GM21723 (cell line): ENCODE data around the gene CACTIN.
"Not testable (repeated sequence)": the region's sequence is repeated elsewhere in the genome, so short reads cannot be mapped to it uniquely, and the experiment has no call there.

ENCODE experiments used
- ATAC-seq: cut with Tn5 transposase; IDR thresholded peaks from one replicate; pipeline ENCODE4 v1.9.1; 2021; ENCODE audit warnings: mild to moderate bottlenecking, moderate library complexity; ENCODE audit not compliant: unreplicated experiment

The CACTIN gene

DNA sequence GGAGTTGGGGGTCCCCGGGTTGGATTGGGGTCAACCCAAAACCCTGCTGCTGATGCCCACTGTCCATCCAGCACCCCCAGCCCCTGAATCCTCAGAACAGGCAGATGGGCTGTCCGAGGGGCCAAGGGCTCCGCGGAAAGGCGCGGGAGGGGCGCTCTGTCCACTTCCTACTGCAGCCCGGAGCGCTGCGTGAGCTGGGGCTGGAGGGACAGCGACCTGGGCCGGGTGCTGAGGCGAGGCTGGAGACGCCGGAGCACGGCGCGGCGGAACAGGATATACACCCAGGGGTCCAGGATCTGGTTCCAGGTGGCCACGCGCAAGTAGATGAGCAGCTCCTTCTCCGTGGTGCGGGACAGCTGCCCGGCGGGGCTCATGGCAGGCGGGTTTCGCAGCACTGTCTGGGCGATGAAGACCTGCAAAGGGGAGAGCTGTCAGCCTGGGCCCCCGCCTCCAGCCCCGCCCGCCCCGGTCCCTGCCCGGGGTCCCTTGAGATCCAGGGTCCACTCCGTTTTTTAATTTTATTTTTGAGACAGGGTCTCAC is 31.0 kb downstream of the CACTIN start:
- ATAC-seq: no peak

GRCh38 chr19:3593156-3593555 is 33.4 kb downstream of the CACTIN start:
- ATAC-seq: no peak

GRCh38 chr19:3591876-3592613 is 34.5 kb downstream of the CACTIN start:
- no peak for ATAC-seq

GRCh38 chr19:3590991-3591659 is 35.5 kb downstream of the CACTIN start:
- ATAC-seq: no peak

GRCh38 chr19:3589949-3590348 is 36.6 kb downstream of the CACTIN start:
- no peak for ATAC-seq

GRCh38 chr19:3589439-3589838 is 37.2 kb downstream of the CACTIN start:
- ATAC-seq: no peak

DNA sequence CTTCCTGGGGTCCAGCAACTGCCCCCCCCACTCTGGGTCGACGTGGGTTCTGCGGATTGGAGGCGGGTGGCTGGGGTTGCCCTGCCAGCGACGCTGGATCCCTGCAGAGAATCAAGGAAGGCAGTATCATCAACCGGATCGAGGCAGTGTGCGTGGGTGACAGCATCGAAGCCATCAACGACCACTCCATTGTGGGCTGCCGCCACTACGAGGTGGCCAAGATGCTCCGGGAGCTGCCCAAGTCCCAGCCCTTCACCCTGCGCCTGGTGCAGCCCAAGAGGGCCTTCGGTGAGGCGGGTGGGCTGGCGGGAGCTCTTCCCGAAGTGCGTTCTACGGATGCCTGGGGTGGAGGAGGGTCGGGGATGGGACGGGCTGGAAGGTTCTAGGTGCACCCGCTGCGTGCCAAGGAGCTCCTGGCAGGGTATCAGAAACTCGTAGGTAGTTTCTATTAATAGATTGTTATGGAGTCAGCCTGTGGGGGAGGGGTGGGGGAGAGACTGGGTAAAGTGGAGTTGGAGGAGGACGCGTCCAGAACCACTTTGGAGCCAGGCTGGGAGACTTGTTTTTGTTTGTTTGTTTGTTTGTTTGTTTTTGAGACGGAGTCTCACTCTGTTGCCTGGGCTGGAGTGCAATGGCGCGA is 39.8 kb downstream of the CACTIN start:
- ATAC-seq: no peak

- no peak for ATAC-seq
These were observed 40.4 kb downstream of the CACTIN start for GRCh38 chr19:3586127-3586626.

DNA sequence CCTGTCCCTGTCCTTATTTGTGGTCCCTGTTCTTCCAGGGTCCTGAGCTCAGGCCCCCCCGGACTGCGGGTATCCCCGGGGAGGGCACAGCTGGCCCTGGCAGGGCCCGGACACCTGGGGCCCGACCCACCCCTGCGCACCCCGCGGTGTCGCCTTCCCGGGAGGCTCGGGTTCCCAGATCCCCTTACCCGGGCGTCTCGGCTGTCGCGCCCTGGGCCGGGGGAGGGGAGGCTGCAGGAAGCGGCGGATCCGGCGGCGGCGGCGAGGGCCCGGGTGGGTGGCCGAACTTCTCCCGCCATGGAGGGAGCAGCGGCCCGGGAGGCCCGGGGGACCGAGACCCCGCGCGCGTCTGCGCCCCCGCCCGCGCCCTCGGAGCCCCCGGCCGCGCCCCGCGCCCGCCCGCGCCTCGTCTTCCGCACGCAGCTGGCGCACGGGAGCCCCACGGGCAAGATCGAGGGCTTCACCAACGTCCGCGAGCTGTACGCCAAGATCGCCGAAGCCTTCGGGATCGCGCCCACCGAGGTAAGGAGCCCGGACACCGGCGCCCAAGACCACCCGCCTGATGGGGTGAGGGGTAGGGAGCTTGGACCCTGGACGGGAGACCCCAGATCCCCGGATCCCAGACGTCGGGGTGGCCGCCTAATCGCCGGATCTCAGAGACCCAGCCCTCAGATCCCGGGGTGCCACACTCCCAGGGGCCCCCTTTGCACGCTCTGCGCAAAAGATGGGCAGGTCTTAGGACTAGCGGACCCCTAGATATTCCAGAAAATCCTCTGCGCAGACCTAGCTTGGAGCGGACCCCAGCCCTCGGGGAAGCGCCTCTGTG is 41.1 kb downstream of the CACTIN start, which contains the start of gene GIPC3:
TSS of gene GIPC3 (plus strand) at position 178 of the 826 bp plus-strand sequence. CDS start at position 298, 120 bp downstream.
- ATAC-seq: no peak

- ATAC-seq: not testable (repeated sequence)
These were observed 42.4 kb downstream of the CACTIN start for GRCh38 chr19:3584036-3584802.

DNA sequence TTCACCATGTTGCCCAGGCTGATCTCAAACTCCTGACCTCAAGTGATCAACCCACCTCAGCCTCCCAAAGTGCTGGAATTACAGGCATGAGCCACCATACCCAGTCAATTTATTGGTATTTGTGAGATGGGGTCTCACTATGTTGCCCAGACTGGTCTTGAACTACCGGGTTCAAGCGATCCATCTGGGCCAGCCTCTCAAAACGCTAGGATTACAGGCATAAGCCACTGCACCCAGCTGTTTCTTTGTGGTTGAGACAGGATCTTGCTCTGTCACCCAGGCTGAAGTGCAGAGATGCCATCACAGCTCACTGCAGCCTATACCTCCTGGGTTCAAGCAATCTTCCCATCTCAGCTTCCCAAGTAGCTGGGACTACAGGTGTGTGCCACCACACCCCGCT is 44.8 kb downstream of the CACTIN start:
- not testable (repeated sequence) for ATAC-seq

GRCh38 chr19:3580156-3580934 is 46.2 kb downstream of the CACTIN start:
- ATAC-seq: no peak

- no peak for ATAC-seq
These were observed 48.2 kb downstream of the CACTIN start for GRCh38 chr19:3578390-3578789.

GRCh38 chr19:3577723-3578344 is 48.8 kb downstream of the CACTIN start:
- no peak for ATAC-seq

DNA sequence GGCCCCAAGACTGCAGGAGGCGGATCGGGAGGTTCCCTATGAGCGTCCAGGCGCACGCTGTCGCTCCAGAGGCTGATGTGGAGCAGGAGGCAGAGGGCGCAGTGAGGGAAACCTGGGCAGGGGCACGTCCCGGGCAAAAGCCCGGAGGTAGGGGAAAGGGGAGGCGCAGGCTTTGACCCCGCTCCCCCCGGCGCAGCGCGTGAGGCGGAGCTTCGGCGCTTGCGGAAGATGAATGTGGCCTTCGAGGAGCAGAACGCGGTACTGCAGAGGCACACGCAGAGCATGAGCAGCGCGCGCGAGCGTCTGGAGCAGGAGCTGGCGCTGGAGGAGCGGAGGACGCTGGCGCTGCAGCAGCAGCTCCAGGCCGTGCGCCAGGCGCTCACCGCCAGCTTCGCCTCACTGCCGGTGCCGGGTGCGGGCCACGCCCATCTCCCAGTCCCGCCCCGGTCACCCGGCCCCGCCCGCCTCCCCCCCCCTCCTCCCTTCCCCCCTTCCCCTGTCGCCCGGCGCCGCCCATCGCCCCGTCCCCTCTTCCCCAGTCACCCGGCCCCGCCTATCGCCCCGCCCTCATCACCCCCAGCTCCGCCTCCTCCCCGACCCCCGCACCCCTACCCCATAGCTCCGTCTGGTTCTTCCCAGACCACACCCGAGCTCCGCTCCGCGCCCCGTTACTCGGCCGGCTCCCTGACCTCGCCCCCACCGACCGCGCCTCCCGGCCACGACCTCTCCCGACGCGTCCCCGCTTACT is 49.7 kb downstream of the CACTIN start:
- no peak for ATAC-seq

GRCh38 chr19:3575949-3576673 is 50.5 kb downstream of the CACTIN start:
- ATAC-seq: no peak

DNA sequence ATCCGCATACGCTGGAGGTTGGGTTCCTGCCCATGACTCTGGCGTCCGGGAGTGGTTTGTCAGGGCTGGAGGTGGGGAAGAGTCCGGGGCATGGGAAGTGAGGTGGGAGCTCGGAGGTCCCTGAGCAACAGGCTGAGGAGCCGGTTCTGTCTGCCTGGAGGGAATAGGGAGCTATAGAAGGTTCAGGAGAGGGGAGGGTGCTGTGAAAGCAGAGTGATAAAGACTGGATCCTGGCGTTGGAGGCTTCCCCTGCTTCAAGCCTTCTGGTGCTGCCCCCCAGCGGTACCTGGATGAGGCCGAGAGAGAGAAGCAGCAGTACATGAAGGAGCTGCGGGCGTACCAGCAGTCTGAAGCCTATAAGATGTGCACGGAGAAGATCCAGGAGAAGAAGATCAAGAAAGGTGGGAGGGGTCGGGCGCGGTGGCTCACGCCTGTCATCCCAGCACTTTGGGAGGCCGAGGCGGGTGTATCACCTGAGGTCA is 51.3 kb downstream of the CACTIN start:
- ATAC-seq: no peak
